GM12801 (cell line): ENCODE data around the gene OSBP2.

Source experiments
- CTCF ChIP-seq: IDR thresholded peaks from one replicate; pipeline ENCODE4 v1.5.1; 2011; ENCODE audit warnings: control low read depth; ENCODE audit not compliant: insufficient read length; ENCODE audit errors: extremely low read depth

OSBP2 gene

GRCh38 chr22:30810105-30810504 lies 115.4 kb downstream of the OSBP2 start:
- TF ChIP-seq CTCF = no peak

- TF ChIP-seq CTCF = no peak
Measured at GRCh38 chr22:30813936-30814335, 119.3 kb downstream of the OSBP2 start.

GRCh38 chr22:30816413-30816812 lies 121.7 kb downstream of the OSBP2 start:
- no peak for TF ChIP-seq CTCF

GRCh38 chr22:30821381-30821780 lies 126.7 kb downstream of the OSBP2 start:
- TF ChIP-seq CTCF = no peak

GRCh38 chr22:30821863-30822215 lies 127.2 kb downstream of the OSBP2 start:
- no peak for TF ChIP-seq CTCF

- TF ChIP-seq CTCF = no peak
Measured at GRCh38 chr22:30822216-30823014, 127.7 kb downstream of the OSBP2 start.

- TF ChIP-seq CTCF = no peak
Measured at GRCh38 chr22:30823015-30823370, 128.3 kb downstream of the OSBP2 start.
